Activated CD4-positive, alpha-beta T cell treated with anti-CD3 and anti-CD28 coated beads for 4 hours (primary cell): Measurements from ENCODE around the gene KCNQ5.

Source experiments
- DNase-seq, 2 donors: peaks; one replicate each; pipeline ENCODE4 v3.0.0-alpha.2; 2020

KCNQ5 gene

GRCh38 chr6:72811971-72812421 is 190.1 kb downstream of the KCNQ5 start:
- no peak for DNase-seq

- DNase-seq: no peak
Observed at GRCh38 chr6:72813807-72814596, 192.1 kb downstream of the KCNQ5 start.

- DNase-seq: no peak
Observed at GRCh38 chr6:72816022-72816421, 194.2 kb downstream of the KCNQ5 start.

GRCh38 chr6:72817208-72817607 is 195.3 kb downstream of the KCNQ5 start:
- DNase-seq: no peak

GRCh38 chr6:72819609-72820008 is 197.7 kb downstream of the KCNQ5 start:
- DNase-seq: no peak

GRCh38 chr6:72820153-72820552 is 198.3 kb downstream of the KCNQ5 start:
- DNase-seq: no peak

GRCh38 chr6:72820906-72821305 is 199.0 kb downstream of the KCNQ5 start:
- no peak for DNase-seq

GRCh38 chr6:72822023-72822422 is 200.2 kb downstream of the KCNQ5 start:
- DNase-seq: no peak

GRCh38 chr6:72822691-72823090 is 200.8 kb downstream of the KCNQ5 start:
- no peak for DNase-seq

- no peak for DNase-seq
Observed at GRCh38 chr6:72824833-72825232, 203.0 kb downstream of the KCNQ5 start.

- DNase-seq: no peak
Observed at GRCh38 chr6:72825315-72825911, 203.5 kb downstream of the KCNQ5 start.

GRCh38 chr6:72826037-72826436 is 204.2 kb downstream of the KCNQ5 start:
- DNase-seq: no peak

GRCh38 chr6:72826744-72827438 is 205.0 kb downstream of the KCNQ5 start:
- no peak for DNase-seq

GRCh38 chr6:72828904-72829303 is 207.0 kb downstream of the KCNQ5 start:
- no peak for DNase-seq

- no peak for DNase-seq
Observed at GRCh38 chr6:72832271-72832670, 210.4 kb downstream of the KCNQ5 start.

- no peak for DNase-seq
Observed at GRCh38 chr6:72835749-72836148, 213.9 kb downstream of the KCNQ5 start.

GRCh38 chr6:72836971-72837370 is 215.1 kb downstream of the KCNQ5 start:
- DNase-seq: no peak

- no peak for DNase-seq
Observed at GRCh38 chr6:72841195-72841594, 219.3 kb downstream of the KCNQ5 start.

- DNase-seq: no peak
Observed at GRCh38 chr6:72842140-72842539, 220.3 kb downstream of the KCNQ5 start.

GRCh38 chr6:72844614-72845013 is 222.8 kb downstream of the KCNQ5 start:
- DNase-seq: no peak

- no peak for DNase-seq
Observed at GRCh38 chr6:72849346-72849745, 227.5 kb downstream of the KCNQ5 start.

GRCh38 chr6:72850040-72850439 is 228.2 kb downstream of the KCNQ5 start:
- DNase-seq: no peak

GRCh38 chr6:72850469-72850868 is 228.6 kb downstream of the KCNQ5 start:
- DNase-seq: no peak

GRCh38 chr6:72855471-72855870 is 233.6 kb downstream of the KCNQ5 start:
- DNase-seq: no peak
